Activated CD8-positive, alpha-beta memory T cell treated with anti-CD3 and anti-CD28 coated beads, Interleukin-2, amount 50 U/mL, for 1 hour (primary cell): ENCODE results near the gene SF3B2.
"Not testable (repeated sequence)": the region's sequence is repeated elsewhere in the genome, so short reads cannot be mapped to it uniquely, and the experiment has no call there.

Source experiments
- DNase-seq: peaks from one replicate; pipeline ENCODE4 v3.0.0-alpha.2; 2020; ENCODE audit errors: extremely low read depth

The SF3B2 gene

DNA sequence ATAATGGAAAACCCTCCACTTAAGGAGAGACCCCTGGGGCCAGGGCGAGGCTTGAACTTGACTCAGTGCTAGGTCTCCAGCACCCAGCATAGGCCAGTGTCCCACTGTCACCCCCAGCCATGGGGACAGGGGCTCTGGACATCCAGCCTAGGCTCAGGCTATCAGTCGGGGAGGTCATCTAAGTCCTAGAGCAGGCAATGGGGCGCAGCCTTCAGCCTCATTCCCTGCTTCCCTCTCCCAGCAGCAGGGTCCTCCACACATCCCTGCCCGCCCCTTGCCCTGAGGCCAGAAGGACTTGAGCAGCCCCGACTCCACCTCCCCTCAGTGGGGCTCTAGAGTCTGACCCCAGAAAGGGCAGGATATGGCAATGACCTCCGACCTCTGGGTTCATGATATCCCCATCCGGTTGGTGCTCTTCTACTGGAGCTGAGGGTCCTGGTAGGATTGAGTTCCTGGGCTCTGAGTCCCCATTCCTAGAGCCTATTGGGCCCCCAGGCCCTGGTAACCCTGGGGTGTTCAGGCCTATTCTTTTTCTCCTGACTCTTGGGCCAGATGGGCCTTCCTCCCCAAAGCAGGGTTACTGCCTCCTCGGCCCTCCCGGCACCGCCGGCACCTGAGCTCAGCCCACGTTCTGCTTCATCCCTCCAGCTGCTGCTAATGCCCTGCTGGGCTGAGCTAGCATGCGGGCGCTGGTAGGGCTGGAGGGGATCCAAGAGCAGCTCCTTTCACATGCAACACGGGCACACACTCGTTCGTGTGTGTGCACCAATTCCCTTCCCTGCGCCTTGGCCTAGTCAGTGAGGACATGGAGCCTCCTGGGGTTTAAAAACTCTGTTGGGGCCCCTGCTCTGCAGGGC lies 36.0 kb upstream of the SF3B2 start:
- DNase-seq: no peak

DNA sequence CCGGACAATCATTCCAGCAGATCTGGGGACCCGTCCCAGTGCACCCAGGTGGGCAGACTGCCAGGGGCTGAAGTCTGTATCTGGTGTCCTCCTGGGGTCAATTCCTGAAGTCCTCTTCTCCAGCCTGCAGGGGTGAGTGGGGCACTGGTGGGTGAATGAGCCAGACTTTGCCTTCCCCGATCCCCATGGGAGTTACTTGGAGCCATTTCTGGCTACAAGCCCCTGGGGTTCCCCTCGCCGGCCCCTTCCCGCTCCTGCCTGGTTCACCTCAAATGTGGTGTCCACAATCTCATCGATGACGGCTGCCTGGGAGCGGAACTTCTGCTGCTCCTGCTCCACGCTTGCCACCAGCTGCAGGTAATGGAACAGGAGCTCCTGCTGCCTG lies 35.4 kb upstream of the SF3B2 start:
- DNase-seq: no peak

DNA sequence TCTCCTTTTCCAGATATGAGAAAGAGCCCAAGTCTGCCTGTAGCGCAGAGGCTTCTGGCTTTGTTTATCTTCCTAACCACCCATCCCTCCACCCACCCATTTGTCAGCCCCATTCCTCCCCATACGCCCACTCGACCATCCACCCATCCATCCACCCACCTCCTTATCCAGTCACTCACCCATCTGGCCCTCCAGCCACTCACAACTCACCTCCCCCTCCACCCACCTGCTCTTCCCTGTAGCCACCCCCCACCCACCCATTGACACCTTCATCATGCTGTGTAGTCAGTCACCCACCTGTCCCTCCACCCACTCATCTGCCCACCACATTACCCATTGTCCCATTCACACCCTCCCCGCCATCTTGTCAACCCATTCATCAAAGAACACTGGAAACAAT lies 34.8 kb upstream of the SF3B2 start:
- DNase-seq: no peak

DNA sequence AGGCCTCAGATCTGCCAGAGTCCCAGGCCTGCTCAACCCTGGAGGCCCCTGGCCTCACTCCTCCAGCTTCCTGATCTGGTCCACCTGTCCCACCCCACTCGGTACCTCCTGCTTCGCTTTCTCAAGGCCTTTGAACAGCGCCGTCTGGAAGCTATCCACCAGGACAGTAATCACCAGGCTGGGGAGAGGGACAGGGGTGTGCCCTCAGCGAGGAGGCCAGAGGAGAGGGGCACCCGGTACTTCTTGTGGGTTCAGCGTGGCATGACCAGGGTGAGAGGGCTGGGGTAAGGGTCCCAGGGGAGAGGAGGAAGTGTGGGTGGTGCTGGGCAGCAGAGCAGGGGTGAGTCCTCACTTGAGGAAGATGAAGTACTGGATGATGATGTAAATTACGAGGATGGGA lies 32.0 kb upstream of the SF3B2 start:
- DNase-seq: no peak

DNA sequence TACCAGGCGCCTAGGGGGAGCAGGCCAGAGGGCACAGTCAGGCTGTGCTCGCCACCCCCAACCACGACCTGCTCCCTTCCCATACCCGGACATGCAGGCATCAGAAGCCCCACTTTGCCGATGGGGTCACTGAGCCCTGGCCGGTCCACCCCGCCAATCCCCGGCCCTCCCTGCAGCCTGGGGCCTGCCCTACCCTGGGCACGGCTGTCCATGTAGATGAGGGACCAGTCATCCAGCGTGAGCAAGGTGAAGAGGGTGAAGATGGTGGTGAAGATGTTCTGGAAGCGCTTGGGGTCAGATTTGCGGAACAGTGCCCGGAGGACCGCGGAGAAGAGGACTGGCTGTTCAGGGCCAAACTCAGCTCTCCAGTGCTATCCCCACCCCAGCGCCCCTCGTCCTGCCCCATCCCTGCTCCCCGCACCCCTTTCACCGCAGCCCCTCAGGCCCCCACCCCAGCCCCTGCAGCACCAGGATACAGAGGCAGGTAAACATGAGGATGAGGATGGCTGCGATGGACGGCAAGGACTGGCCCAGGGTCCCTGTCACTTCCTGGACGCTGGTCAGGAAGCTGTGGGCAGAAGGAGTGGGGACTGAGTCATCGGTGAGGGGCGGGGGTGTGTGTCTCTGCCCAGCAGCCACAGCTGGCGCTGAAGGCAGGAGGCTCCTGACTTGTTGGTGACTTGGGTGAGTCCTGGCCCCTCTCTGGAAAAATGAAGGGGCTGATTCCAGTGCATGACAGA lies 31.4 kb upstream of the SF3B2 start:
- no peak for DNase-seq

DNA sequence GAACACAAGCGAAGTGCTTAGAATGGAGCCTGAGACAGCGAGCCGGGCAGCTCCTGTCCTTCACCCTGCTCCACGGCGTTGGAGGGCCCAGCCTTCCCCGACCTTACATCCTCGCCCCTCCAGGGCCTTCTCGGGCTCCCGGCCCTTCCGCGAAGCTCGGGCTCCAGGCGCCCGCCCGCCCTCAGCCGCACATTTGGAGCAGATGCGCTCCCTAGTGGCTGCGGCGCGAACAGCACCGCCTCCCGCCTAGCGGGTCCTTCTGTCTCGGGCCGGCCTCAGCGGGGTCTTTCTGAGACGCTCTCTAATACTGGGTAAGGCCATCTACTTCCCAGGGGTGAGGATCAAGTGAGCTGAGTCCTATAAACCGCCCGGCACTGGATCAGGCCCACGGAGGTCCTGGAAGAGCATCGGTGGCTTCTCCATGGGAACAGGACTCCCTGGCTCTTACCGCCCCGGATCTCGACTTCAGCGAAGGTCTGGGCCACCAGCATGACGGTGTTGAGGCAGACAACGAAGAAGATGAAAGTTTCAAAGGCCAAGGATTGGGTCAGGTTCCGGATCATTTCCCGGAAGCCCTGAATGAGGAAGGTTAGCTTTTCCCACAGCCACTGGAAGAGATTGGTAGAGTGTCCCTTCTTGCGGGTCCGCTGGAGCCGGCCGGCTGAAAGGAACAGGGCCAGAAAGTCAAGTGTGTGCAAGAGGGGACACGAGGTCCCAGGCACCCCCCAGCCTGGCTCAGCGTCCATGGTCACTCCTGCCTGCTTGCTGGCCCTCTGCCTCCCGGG lies 29.6 kb upstream of the SF3B2 start:
- no peak for DNase-seq

DNA sequence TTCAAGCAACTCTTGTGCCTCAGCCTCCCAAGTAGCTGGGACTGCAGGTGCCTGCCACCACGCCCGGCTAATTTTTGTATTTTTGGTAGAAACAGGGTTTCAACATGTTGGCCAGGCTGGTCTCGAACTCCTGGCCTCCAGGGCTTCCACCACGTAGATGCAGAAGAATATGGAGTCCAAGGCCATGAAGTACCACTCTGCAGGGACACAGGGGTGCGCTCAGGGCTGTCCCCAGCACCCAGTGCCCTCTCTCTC lies 29.1 kb upstream of the SF3B2 start:
- DNase-seq: not testable (repeated sequence)

DNA sequence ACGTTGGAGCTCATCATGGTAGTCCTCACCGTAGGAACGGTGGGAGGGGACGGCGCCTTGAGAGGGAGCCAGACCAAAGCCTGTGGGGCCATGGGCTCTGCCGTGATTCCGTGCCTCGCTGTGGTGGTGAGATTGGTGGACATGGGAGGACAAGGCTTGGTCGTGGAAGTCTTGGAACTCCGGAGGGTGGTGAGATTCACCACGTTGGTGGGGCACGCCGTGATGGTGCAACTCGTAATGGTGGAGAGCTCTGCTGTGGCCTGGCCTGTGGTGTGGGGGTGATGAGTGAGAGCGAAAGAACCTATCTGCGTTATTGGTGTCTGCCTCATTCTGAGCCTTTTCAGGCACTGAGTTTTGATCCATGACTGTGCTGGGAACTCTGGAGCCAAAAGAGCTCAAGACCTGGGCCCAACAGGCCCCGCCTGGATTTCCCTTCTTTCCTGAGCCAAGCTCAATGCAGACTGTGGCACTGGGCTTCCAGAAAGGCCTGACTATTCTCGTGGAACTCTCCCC lies 26.1 kb upstream of the SF3B2 start, which contains the start of gene CATSPER1:
TSS of gene CATSPER1 (minus strand) at position 463 of the 513 bp plus-strand sequence. CDS start at position 363, 100 bp downstream.
- DNase-seq: no peak

DNA sequence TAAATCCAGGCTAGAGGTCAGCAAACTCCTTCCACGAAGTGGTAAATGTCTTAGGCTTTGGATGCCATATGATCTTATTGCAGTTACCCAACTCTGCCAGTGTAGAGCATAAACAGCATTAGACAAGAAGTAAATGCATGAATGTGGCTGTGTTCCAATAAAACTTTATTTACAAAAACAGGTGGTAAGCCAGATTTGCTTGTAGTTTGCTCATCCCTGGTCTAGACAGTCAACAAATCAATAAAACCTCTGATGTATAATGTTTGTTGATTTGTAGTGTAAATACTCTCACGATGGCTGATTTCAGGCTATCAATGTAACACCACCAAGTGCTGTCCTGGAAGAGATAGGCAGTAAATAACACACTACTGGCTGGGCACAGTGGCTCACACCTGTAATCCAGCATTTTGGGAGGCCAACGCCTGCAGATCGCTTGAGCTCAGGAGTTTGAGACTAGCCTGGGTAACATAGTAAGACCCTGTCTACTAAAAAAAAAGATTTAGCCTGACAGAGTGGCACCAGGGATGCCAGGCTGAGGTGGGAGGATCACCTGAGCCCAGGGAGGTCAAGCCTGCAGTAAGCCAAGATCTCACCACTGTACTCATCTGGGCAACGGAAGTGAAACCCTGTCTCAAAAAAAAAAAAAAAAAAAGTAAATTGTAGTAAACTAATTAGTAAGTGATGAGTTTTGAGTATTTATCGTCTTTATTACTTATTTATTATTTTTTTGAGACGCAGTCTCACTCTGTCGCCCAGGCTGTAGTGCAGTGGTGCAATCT lies 19.0 kb upstream of the SF3B2 start:
- DNase-seq: no peak

DNA sequence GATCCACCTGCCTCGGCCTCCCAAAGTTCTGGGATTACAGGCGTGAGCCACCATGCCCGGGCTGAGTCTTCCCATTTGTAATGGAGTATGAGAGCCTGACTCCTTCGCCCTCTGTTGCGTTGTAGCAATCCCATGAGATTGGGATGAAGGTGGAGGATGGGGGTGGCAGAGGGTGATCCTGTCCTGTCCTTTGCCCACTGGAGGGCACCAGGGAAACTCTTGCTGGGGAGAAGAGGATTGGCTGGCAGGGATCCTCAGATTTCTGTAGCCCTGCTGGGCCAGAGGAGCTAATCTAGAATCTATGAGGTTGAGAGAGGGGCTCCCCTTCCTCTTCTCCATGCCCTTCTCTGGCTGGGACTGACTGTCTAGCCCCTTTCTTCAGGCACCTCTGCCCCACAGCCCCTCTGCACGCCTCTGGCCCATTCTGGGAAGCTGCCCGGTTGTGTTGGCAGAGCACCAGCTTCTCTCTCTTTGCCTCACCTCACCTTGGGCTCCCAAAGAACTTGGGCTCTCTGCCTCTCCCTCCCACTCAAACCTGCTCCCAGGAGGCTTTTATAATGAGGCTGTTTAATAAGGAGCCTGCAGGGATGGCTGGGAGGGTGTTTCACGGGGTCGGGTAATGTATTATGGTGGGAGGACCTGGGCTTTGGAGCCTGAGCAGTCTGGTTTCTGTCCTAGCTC lies 16.4 kb upstream of the SF3B2 start:
- DNase-seq: no peak

DNA sequence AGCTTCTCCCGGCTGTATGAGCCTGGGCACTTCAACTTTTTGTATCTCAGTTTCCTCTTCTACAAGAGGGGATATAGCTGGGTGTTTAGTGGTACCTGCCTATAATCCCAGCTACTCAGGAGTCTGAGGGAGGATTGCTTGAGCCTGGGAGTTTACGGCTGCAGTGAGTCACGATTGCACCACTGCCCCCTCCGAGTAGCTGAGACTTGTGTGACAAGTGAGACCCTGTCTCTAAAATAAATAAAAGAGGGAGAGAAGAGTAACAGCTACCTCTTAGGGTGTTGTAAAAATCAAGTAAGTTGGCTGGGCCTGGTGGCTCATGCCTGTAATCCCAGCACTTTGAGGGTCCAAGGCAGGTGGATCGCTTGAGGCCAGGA lies 15.8 kb upstream of the SF3B2 start:
- DNase-seq: no peak

DNA sequence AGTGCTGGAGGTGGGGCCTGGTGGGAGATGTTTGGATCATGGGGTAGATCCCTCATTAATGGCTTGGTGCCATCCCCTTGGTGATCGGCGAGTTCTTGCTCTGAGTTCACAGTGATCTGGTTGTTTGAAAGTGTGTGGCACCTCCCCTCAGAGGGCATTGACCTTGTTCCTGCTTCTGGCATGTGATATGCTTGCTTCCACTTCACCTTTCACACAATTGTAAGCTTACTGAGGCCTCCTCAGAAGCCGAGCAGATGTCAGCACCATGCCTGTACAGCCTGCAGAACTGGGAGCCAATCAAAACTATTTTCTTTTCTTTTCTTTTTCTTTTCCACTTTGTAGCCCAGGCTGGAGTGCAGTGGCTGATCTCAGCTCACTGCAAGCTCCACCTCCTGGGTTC lies 14.8 kb upstream of the SF3B2 start:
- DNase-seq: no peak

DNA sequence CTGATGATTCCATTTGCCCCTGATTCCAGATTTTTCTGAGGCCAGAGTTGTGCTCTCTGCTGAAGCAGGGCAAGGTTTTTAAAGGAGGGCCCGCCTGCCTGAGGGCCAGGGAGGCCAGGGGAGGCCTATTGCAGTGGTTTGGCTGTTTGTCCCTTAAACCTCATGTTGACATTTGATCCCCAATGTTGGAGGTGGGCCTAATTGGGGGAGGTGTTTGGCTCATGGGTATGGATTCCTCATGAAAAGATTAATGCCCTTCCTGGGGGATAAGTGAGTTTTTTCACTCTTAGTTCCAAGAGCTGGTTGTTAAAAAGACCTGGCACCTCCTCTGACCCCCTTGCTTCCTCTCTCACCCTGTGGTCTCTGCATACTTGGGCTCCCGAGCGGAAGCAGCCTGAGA lies 12.4 kb upstream of the SF3B2 start:
- no peak for DNase-seq

DNA sequence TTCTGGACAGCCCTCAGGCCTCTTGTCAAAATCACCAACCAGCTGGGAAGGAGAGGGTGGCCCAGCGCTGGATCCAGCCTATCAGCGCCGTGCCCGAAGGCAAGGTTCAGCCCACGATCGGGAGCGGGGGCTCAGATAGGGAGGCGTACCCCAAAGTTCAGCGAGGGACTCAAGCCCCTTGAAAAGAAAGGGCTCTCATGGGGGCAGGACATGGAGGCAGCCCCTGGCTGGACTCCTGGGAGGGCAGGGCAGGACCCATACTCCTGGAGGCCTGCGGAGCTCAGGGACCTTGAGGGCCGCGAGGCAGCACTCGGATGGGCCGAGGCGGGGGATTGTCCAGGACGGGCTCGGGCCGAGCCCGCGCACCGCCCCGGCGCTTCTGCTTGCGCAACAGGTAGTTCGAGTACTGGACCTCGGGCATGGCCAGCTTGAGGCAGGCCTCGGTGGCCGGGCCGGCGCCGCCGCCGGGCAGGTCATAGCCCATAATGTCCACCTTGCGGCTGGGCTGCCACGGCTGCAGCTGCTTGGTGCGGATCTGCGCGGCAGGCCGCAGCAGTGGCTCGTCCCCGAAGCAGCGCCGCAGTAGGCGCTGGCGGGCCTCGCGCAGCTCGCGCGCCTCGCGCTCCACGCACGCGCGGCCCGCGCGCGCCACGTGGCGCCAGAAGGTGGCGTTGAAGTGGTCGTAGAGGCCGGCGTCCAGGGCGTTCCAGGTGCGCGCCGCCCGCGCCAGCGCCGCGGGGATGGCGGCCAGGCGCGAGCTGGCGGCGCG lies 9.8 kb upstream of the SF3B2 start:
- DNase-seq: no peak

DNA sequence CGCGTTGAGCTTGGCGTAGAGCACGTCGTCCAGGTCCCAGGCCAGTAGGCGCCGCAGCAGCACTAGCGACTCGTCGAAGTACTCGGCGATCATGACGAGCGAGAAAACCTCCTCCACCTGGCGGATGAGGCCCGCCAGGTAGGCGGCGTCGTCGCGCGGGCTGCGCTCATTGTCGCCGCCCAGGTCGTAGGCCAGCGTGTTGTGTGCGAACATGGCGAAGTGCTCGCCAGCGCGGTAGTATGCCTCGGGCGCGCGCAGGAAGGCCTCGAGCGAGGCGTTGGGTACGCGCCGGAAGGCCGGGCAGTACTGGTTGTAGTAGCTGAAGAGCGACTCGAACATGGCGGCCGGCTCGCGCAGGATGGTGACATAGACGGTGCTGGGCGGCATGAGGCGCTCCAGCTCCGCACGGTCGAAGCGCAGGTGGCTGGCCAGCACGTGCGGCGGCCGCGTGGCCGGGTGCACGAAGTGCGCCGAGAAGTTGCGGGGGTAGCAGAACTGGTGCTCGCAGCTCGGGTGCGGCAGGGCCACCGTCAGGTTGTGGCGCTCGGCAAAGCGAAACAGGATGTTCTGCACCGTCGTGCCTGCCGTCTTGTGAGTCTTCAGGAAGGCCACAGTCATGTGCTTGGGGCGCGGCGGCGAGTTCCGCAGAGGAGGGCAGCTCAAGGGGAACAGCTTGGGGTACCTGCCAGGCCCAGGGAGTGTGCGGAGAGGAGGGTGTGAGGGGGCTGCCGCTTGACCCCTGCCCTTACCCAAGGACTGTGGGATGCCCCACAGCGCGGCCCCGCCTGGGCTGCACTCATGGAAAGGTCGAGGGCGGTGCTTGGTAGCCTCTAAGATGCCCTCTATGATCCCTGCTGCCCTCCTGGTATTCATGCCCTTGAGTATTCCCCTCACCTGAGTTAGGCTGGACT lies 8.9 kb upstream of the SF3B2 start:
- no peak for DNase-seq

DNA sequence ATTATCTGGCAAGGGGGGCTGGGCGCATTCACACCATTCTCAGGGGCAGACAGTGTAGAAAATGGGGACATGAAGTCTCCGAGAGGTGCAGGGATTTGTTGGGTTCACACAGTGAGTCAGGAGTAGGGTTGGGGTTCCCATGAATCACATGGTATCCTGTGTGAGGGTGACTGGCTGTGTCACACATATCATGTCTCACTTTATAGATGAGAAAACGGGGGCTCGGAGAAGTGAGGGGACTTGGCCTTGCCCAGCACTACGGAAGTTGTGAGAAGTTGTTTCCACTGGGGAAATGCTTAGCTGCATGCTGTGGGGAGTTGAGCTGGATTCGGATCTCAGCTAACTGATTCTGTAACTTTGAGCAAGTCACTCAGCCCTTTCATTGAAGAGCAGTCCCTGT lies 7.4 kb upstream of the SF3B2 start:
- DNase-seq: no peak

DNA sequence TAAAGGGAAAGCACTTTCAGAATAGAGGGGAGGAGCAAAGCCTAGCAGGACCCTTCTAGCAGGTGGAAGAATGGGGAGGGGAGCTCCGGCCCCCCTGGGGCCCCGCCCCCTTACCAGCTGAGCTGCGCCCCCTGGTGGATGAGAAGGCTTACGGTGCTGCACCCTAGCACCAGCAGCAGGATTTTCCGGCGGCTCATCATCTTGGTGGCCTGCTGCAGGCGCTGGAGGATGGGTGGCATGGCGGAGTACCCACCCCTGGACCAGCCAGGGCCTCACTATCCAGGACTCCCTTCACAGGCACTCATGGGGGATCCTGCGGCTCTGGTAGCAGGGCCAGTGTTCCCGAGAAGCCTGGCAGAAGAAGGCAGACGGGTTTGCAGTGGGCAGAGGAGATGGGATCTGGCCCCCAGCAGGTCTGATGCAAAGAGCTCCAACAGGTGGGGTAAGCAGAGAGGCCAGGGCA lies 7.0 kb upstream of the SF3B2 start:
- peak; percentile 47 for DNase-seq

DNA sequence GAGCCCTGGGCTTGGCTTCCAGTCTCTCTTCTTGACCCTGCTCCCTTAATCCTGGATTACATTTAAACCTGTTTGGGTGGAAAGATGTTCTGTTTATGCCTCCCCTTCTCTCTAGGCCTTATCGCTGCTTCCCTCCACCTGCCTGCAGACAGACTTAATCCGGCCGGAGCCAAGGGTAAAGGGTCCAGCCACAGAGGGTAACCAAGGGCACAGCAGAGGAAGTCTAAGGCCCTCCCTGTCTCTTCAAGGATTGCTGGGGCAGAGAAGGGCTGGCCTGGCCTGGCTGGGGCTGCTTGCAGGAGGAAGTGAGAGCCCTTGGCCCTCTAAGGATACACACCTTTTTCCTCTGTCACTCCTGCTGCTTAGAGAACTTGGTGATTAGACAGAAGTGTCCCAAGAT lies 5.3 kb upstream of the SF3B2 start:
- no peak for DNase-seq
